NK-92 treated with Interleukin-12 subunit alpha and Interleukin-12 subunit beta, amount 100 ng/mL, for 24 hours (cell line): ENCODE results near the gene GLIS1.
"Not testable (repeated sequence)": the region's sequence is repeated elsewhere in the genome, so short reads cannot be mapped to it uniquely, and the experiment has no call there.

Experiments
- DNase-seq: peaks from one replicate; lab custom pipeline; 2025; lab: John Stamatoyannopoulos, UW

GLIS1 gene

GRCh38 chr1:53739109-53739681 lies at the start of gene GLIS1:
Gene GLIS1 (minus strand): TSS chr1:53739164. CDS start chr1:53738064, 1,100 bp downstream.
- DNase-seq: no peak

- no peak for DNase-seq
Observed at GRCh38 chr1:53787655-53788054, 48.7 kb upstream of the GLIS1 start.

GRCh38 chr1:53783056-53783455 lies 44.1 kb upstream of the GLIS1 start:
- no peak for DNase-seq

- no peak for DNase-seq
Observed at GRCh38 chr1:53781654-53782053, 42.7 kb upstream of the GLIS1 start.

- DNase-seq: no peak
Observed at GRCh38 chr1:53777272-53777671, 38.3 kb upstream of the GLIS1 start.

- DNase-seq: no peak
Observed at GRCh38 chr1:53771648-53772047, 32.7 kb upstream of the GLIS1 start.

GRCh38 chr1:53769780-53770179 lies 30.8 kb upstream of the GLIS1 start:
- DNase-seq: no peak

- no peak for DNase-seq
Observed at GRCh38 chr1:53769184-53769583, 30.2 kb upstream of the GLIS1 start.

- no peak for DNase-seq
Observed at GRCh38 chr1:53766831-53767405, 28.0 kb upstream of the GLIS1 start.

- no peak for DNase-seq
Observed at GRCh38 chr1:53766194-53766742, 27.3 kb upstream of the GLIS1 start.

GRCh38 chr1:53765657-53766056 lies 26.7 kb upstream of the GLIS1 start:
- no peak for DNase-seq

- DNase-seq: no peak
Observed at GRCh38 chr1:53763911-53764310, 24.9 kb upstream of the GLIS1 start.

- no peak for DNase-seq
Observed at GRCh38 chr1:53763461-53763860, 24.5 kb upstream of the GLIS1 start.

- DNase-seq: not testable (repeated sequence)
Observed at GRCh38 chr1:53760497-53760896, 21.5 kb upstream of the GLIS1 start.

- no peak for DNase-seq
Observed at GRCh38 chr1:53755874-53756273, 16.9 kb upstream of the GLIS1 start.

GRCh38 chr1:53754484-53755312 lies 15.7 kb upstream of the GLIS1 start:
- DNase-seq: no peak

- no peak for DNase-seq
Observed at GRCh38 chr1:53752281-53752680, 13.3 kb upstream of the GLIS1 start.

- DNase-seq: no peak
Observed at GRCh38 chr1:53747841-53748240, 8.9 kb upstream of the GLIS1 start.

- no peak for DNase-seq
Observed at GRCh38 chr1:53740621-53741105, 1.7 kb upstream of the GLIS1 start.

GRCh38 chr1:53738205-53739108 lies 507 bp downstream of the GLIS1 start:
- DNase-seq: no peak

GRCh38 chr1:53737648-53738204 lies 1.2 kb downstream of the GLIS1 start:
- DNase-seq: no peak
